Lung (tissue), 12 donors: ENCODE results near the gene CHMP1B. TPM values are rescaled to one million over a fixed set of nuclear protein-coding genes. Genes with fewer than 3 reads are reported as not detected.

Experiments
- ATAC-seq: fragments of 200-7000 bp; cut with Tn5 transposase; one replicate; pipeline ENCODE4 v1.9.1; 2020; ENCODE audit warnings: moderate number of reproducible peaks; ENCODE audit not compliant: insufficient read depth, low FRiP score
- DNase-seq, 3 donors: peaks; one replicate each; pipeline ENCODE4 v3.0.0-alpha.2; 2013 to 2017
- H3K27ac ChIP-seq, 2 donors: one replicate each; pipeline ENCODE4 v1.5.1; 2013; ENCODE audit warnings: mild to moderate bottlenecking in 2 of 2, moderate library complexity in 2 of 2, control low read depth in 1 of 2, inconsistent platforms in 1 of 2, low read depth in 1 of 2, low read length in 1 of 2
- H3K27me3 ChIP-seq, 3 donors: one replicate each; pipeline ENCODE4 v1.5.1; 2013; ENCODE audit warnings: low read length in 2 of 3; ENCODE audit not compliant: control insufficient read depth in 3 of 3, insufficient read depth in 3 of 3
- H3K36me3 ChIP-seq, 4 donors: one replicate each; pipeline ENCODE4 v1.5.1; 2013; ENCODE audit warnings: low read length in 4 of 4, mild to moderate bottlenecking in 1 of 4, moderate library complexity in 1 of 4; ENCODE audit not compliant: control insufficient read depth in 4 of 4, insufficient read depth in 4 of 4
- H3K4me1 ChIP-seq, 5 donors: one replicate each; pipeline ENCODE4 v1.5.1; 2013; ENCODE audit warnings: low read length in 5 of 5, mild to moderate bottlenecking in 2 of 5, moderate library complexity in 1 of 5; ENCODE audit not compliant: control insufficient read depth in 5 of 5, insufficient read depth in 5 of 5
- H3K4me3 ChIP-seq: one replicate; pipeline ENCODE4 v1.5.1; 2013; ENCODE audit warnings: mild to moderate bottlenecking, control low read depth, moderate library complexity
- H3K9ac ChIP-seq, 2 donors: one replicate each; pipeline ENCODE4 v1.5.1; 2013; ENCODE audit warnings: low read length in 2 of 2, control low read depth in 1 of 2; ENCODE audit not compliant: insufficient read depth in 1 of 2
- H3K9me3 ChIP-seq, 4 donors: one replicate each; pipeline ENCODE4 v1.5.1; 2013; ENCODE audit warnings: low read length in 3 of 4, mild to moderate bottlenecking in 1 of 4, moderate library complexity in 1 of 4; ENCODE audit not compliant: control insufficient read depth in 4 of 4, insufficient read depth in 3 of 4
- WGBS, 2 donors: extraction: QIAGEN DNeasy Blood & Tissue Kit; methylation state at CpG; one replicate each; pipeline ENCODE4 v1.1.7; 2013; 5-methylcytosine and 5-hydroxymethylcytosine counted together
- polyA plus RNA-seq, 2 donors: library from polyadenylated mRNA; stranded (reverse); fragments of 200-250 nt; gene quantifications; one replicate each; pipeline ENCODE4 v1.2.1, GENCODE V29; 2013
- total RNA-seq, 2 donors: library from RNA; depleted of rRNA in 1 of 2; stranded (reverse); fragments of >200 nt in 1 of 2; gene quantifications; one replicate each; pipeline ENCODE4 v1.2.1, GENCODE V29; 2014 to 2021
- TF ChIP-seq, protein P1 (sequence below): IDR thresholded peaks from 2 replicates; pipeline ENCODE4 v1.5.1; 2012; ENCODE audit warnings: mild to moderate bottlenecking; ENCODE audit errors: control extremely low read depth, extremely low read depth
- donor health status: control.
- donor health status: control.
- donor health status: Bipolar disorder and iron deficiency.
- donor health status: healthy.
- donor health status: DM: yes; HTN: yes; CAD: no.

Gene CHMP1B
- total and polyA plus RNA-seq, 4 donors, result 34.6 to 56.2 (median 40.3) TPM

DNA sequence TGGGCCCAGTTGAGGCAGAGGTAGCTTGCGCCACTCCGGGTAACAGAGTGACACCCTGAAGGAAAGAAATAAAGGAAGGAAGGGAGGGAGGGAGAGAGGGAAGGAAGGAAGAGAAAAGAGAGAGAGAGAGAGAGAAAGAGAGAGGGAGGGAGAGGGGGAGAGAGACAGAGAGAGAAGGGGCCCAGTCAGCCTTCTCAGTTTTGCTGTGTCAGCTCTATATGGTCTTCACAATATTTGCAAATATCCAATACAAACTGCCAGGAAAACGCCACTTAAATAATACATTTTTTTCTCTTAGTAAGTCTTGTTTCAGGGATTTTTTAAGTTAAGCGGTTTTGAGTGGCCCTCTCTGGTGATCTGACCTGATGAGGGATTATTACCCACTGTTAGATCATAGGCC lies 5.6 kb upstream of the CHMP1B start:
- Histone ChIP-seq H3K4me1 (peaks cover 0 to 12% (median 0%) of the 10 kb centered on the region in 5 donors), H3K4me3 (no peak overlapping the region), H3K36me3 (no peaks in the 10 kb centered on the region), H3K27ac (no peak overlapping the region), H3K9ac (no peak overlapping the region), H3K27me3 (no peaks in the 10 kb centered on the region), H3K9me3 (no peaks in the 10 kb centered on the region)
- DNase-seq (no peak), ATAC-seq (no peak)
- WGBS, 2 donors, result 85% methylated on average over 4 of the region's 4 CpGs
- TF ChIP-seq, protein P1, sequence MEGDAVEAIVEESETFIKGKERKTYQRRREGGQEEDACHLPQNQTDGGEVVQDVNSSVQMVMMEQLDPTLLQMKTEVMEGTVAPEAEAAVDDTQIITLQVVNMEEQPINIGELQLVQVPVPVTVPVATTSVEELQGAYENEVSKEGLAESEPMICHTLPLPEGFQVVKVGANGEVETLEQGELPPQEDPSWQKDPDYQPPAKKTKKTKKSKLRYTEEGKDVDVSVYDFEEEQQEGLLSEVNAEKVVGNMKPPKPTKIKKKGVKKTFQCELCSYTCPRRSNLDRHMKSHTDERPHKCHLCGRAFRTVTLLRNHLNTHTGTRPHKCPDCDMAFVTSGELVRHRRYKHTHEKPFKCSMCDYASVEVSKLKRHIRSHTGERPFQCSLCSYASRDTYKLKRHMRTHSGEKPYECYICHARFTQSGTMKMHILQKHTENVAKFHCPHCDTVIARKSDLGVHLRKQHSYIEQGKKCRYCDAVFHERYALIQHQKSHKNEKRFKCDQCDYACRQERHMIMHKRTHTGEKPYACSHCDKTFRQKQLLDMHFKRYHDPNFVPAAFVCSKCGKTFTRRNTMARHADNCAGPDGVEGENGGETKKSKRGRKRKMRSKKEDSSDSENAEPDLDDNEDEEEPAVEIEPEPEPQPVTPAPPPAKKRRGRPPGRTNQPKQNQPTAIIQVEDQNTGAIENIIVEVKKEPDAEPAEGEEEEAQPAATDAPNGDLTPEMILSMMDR, result no peak

DNA sequence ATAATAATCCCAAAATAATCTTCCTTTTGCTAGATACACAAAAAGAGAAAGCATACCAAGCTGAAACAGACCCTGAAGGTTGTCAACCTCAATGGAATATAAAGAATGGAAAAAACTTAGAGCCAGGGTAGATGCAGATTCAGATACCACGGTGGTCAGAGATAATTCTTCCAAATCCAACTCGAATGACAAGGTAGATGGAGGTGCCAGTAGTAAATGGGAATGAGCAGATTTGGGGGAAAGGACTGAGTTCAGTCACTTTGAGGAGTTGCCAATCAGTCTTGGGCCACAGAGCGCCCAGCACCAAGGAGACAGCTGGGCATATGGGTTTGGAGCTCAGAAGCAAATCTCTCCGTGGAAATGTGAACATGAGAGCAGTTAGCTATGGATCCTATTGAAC lies 3.4 kb upstream of the CHMP1B start:
- Histone ChIP-seq H3K36me3 (peaks cover 0 to 3% (median 0%) of the 10 kb centered on the region in 4 donors), H3K9me3 (no peaks in the 10 kb centered on the region), H3K9ac (no peak overlapping the region), H3K27me3 (no peaks in the 10 kb centered on the region), H3K4me1 (peaks cover 0 to 23% (median 0%) of the 10 kb centered on the region in 5 donors), H3K27ac (no peak overlapping the region), H3K4me3 (no peak overlapping the region)
- DNase-seq, result no peak
- no peak for ATAC-seq
- WGBS, 2 donors, result 80 to 93% methylated on average over 4 of the region's 4 CpGs
- TF ChIP-seq, protein P1, result no peak

DNA sequence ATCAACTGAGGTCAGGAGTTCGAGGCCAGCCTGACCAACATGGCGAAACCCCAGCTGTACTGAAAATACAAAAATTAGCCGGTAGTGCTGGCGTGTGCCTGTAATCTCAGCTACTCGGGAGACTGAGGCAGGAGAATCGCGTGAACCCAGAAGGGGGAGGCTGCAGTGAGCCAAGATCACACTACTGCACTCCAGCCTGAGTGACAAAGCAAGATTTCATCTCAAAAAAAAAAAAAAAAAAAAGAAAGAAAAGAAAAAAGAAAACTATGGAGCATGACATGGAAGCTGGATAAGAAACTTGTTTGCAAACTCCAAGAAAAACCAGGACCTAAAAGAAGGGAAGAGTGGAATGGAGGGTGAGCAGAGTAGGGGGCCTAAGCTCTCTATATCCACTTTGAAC lies 1.9 kb upstream of the CHMP1B start:
- H3K4me3 ChIP-seq, result no peak overlapping the region
- WGBS, 2 donors, result 94 to 97% methylated on average over 7 of the region's 7 CpGs
- ATAC-seq (no peak), DNase-seq (no peak)
- peak overlapping the region in 1 of 2 donors; percentile 95 for H3K27ac ChIP-seq
- H3K9me3 ChIP-seq, result no peaks in the 10 kb centered on the region
- H3K4me1 ChIP-seq, result peaks cover 0 to 31% (median 3%) of the 10 kb centered on the region in 5 donors
- TF ChIP-seq, protein P1, result no peak
- H3K36me3 ChIP-seq, result peaks cover 0 to 3% (median 0%) of the 10 kb centered on the region in 4 donors
- no peaks in the 10 kb centered on the region for H3K27me3 ChIP-seq
- peak overlapping the region in 1 of 2 donors; percentile 95 for H3K9ac ChIP-seq
